Measurements from ENCODE around the gene BAIAP3.

DNA sequence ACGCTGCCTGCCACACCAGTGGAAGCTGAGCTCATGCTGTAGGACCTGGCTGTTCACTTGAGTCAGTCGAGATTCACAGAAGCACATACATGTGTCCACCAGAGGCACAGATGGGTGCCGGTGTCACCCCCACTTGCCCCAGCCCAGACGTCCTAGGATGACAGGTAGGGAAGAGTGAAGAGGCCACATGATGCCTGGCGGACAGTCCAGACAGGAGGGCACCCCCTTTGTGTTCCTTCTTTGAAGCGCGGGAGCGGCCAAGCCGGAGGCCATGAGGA is 15.2 kb upstream of the BAIAP3 start:
- TF ChIP-seq POLR2AphosphoS5 (IDR thresholded peaks at IDR 0.05; ENCODE audit: insufficient read depth in 1 of 2, low read depth in 1 of 2) (no peak), POLR2A (IDR thresholded peaks at IDR 0.05) (no peak)
- TF ChIP-seq, protein P1, sequence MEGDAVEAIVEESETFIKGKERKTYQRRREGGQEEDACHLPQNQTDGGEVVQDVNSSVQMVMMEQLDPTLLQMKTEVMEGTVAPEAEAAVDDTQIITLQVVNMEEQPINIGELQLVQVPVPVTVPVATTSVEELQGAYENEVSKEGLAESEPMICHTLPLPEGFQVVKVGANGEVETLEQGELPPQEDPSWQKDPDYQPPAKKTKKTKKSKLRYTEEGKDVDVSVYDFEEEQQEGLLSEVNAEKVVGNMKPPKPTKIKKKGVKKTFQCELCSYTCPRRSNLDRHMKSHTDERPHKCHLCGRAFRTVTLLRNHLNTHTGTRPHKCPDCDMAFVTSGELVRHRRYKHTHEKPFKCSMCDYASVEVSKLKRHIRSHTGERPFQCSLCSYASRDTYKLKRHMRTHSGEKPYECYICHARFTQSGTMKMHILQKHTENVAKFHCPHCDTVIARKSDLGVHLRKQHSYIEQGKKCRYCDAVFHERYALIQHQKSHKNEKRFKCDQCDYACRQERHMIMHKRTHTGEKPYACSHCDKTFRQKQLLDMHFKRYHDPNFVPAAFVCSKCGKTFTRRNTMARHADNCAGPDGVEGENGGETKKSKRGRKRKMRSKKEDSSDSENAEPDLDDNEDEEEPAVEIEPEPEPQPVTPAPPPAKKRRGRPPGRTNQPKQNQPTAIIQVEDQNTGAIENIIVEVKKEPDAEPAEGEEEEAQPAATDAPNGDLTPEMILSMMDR (IDR thresholded peaks at IDR 0.05): no peak
